ENCODE results near the gene RAPGEF5.

DNA sequence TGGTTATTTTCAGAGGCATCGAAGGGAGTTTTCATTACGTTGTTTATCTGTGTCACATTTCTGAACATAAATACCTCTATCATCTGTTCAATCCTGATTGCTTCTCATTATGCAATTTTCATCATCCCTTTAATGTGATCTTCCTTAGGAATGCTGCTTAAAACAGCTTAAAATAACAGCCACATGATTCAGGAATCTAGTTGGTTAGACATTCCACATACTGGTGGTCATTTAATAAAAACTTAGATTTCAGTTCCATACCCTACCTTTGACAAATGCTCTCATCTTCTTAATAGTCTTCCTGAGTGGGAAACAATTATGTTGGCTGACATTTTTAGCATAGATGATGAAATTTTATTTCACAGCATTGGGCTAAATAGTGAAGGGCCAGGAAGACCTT is 219.9 kb downstream of the RAPGEF5 start:
- TF ChIP-seq, protein P1, sequence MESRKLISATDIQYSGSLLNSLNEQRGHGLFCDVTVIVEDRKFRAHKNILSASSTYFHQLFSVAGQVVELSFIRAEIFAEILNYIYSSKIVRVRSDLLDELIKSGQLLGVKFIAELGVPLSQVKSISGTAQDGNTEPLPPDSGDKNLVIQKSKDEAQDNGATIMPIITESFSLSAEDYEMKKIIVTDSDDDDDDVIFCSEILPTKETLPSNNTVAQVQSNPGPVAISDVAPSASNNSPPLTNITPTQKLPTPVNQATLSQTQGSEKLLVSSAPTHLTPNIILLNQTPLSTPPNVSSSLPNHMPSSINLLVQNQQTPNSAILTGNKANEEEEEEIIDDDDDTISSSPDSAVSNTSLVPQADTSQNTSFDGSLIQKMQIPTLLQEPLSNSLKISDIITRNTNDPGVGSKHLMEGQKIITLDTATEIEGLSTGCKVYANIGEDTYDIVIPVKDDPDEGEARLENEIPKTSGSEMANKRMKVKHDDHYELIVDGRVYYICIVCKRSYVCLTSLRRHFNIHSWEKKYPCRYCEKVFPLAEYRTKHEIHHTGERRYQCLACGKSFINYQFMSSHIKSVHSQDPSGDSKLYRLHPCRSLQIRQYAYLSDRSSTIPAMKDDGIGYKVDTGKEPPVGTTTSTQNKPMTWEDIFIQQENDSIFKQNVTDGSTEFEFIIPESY (IDR thresholded peaks at IDR 0.05; ENCODE audit: extremely low read depth, insufficient replicate concordance, low read length), result no peak
- TF ChIP-seq, protein P2, sequence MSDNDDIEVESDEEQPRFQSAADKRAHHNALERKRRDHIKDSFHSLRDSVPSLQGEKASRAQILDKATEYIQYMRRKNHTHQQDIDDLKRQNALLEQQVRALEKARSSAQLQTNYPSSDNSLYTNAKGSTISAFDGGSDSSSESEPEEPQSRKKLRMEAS (IDR thresholded peaks at IDR 0.05), result no peak
